Activated naive CD8-positive, alpha-beta T cell treated with anti-CD3 and anti-CD28 coated beads, Interleukin-2, amount 10 ng/mL, durations not matched to agents 7 days and 5 days (primary cell): Measurements from ENCODE around the gene ITIH2. TPM values are rescaled to one million over a fixed set of nuclear protein-coding genes. Genes with fewer than 3 reads are reported as not detected.
A peak's percentile ranks its signal among the peaks of the same experiment; 100 is the strongest.
"Not testable (repeated sequence)": the region's sequence is repeated elsewhere in the genome, so short reads cannot be mapped to it uniquely, and the experiment has no call there.

Source experiments
- ATAC-seq: fragments of 150-1000 bp; cut with Tn5 transposase; one replicate; pipeline ENCODE4 v1.10.0; 2021; ENCODE audit warnings: low read depth, moderate library complexity
- POLR2A ChIA-PET: fragments of 350-600 bp; sonication (Branson Sonifier 250); formaldehyde crosslinking; loops from one replicate; lab custom pipeline; 2021; ENCODE audit warnings: antibody characterized with exemption; lab: Charles Lee
- DNase-seq: peaks from one replicate; pipeline ENCODE4 v3.0.0; 2021
- H3K27ac Mint-ChIP-seq: one replicate; pipeline ENCODE4 v1.8.0; 2022; ENCODE audit warnings: mild to moderate bottlenecking, mixed read lengths
- H3K27me3 Mint-ChIP-seq: one replicate; pipeline ENCODE4 v1.8.0; 2022; ENCODE audit warnings: mild to moderate bottlenecking, moderate library complexity, mixed read lengths
- H3K36me3 Mint-ChIP-seq: one replicate; pipeline ENCODE4 v1.8.0; 2021; ENCODE audit warnings: mild to moderate bottlenecking, mixed read lengths
- H3K4me1 Mint-ChIP-seq: one replicate; pipeline ENCODE4 v1.8.0; 2021; ENCODE audit warnings: mixed read lengths
- H3K4me3 Mint-ChIP-seq: one replicate; pipeline ENCODE4 v1.8.0; 2022; ENCODE audit warnings: mild to moderate bottlenecking, moderate library complexity, mixed read lengths
- H3K9me3 Mint-ChIP-seq: one replicate; pipeline ENCODE4 v1.8.0; 2021; ENCODE audit warnings: mixed read lengths
- total RNA-seq, 2 experiments: library from RNA; stranded (reverse); gene quantifications; one replicate each; pipeline ENCODE4 v1.2.3, GENCODE V29; 2021

The ITIH2 gene
- total RNA-seq, 2 experiments from 2014 or later: not detected

DNA sequence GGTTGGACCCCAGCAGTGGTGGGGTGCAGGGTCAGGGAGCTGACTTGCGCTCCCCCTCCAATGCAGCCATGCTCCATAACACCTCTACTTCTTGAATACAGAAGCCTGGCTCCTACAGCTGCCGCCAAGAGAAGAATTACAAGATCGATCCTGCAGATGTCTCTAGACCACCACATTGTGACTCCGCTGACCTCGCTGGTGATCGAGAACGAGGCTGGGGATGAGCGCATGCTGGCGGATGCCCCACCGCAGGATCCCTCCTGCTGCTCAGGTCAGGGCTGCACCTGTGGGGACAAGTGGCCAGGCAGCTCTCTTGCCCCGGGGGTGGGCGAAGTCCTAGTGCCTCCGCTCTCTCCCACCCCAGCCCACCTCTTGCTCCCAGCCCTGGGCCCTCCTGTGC lies 31.7 kb downstream of the ITIH2 start:
- no peak for ATAC-seq
- POLR2A ChIA-PET: interaction anchor here (0.7 kb wide), 1 partner anchor 26 kb away, joined by 4 read pairs; no protein-coding TSS in a partner anchor

DNA sequence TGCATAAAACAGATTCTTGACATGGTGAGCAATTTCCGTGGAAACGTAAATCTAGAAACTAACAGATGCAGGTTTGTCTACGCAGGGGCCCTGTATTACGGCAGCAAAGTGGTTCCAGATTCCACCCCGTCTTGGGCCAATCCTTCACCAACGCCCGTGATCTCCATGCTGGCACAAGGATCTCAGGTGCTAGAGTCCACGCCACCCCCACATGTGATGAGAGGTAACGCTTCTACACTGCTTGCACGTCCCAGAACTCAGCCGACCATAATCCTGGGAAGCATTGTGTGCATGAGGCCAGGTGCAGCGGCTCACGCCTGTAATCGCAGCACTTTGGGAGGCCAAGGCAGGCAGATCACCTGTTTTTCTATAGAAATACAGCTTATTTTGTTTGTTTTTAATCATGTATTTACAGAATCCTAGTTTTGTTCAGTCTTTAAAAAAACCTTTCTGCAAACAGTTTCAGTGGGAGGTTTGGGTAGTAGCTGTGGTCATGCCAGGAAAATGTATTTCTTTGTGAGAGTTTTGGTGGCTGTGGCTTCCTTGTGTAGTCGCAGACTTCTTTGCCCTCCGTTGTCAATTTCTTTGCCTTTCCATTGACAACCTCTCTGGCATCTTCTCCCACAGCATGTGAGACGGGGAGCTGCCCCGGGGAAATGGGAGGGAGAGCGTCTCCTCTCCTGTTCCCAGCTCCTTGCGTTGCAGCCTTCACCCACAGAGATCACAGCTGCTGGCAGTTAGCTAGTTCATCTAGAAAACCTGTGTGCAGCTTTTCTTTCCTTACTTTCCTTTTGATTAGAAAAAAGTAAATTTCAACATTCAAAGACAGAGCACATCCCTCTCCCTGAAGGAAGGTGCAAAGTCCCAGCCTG lies 35.7 kb downstream of the ITIH2 start:
- ATAC-seq (no peak), DNase-seq (no peak)
- Mint-ChIP-seq H3K36me3 (no peaks in the 10 kb centered on the region), H3K27ac (no peak overlapping the region), H3K27me3 (peaks cover 4% of the 10 kb centered on the region), H3K4me1 (peaks cover 5% of the 10 kb centered on the region), H3K9me3 (no peaks in the 10 kb centered on the region), H3K4me3 (no peak overlapping the region)
- POLR2A ChIA-PET: no interaction called here

More for the DNA sequence above, 31.7 kb downstream of the ITIH2 start:
- Mint-ChIP-seq H3K4me1 (peaks cover 5% of the 10 kb centered on the region), H3K36me3 (no peaks in the 10 kb centered on the region), H3K27ac (no peak overlapping the region), H3K27me3 (peaks cover 7% of the 10 kb centered on the region), H3K4me3 (no peak overlapping the region), H3K9me3 (no peaks in the 10 kb centered on the region)
- DNase-seq: no peak

DNA sequence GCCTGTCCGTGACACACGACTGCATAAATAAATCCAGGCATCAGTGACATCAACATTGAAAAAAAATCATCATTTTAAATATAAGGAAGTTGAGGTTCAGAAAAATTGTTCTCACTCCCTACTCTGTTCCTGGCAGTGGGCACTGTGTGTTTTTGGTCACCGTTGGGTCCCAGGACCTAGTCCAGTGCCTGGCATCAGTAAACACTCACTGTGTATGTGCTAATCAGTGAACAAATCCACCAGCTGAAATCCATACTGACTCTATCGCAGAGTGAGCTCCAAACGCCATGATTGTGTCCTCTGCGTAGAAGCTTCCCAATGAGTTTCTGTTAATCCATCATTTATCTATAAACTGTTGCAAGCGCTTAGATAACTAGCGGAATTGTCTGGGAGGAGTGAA lies 41.2 kb downstream of the ITIH2 start:
- ATAC-seq (no peak), DNase-seq (no peak)
- Mint-ChIP-seq H3K9me3 (no peaks in the 10 kb centered on the region), H3K27me3 (peaks cover 2% of the 10 kb centered on the region), H3K36me3 (no peaks in the 10 kb centered on the region), H3K27ac (no peak overlapping the region), H3K4me3 (no peak overlapping the region), H3K4me1 (no peaks in the 10 kb centered on the region)
- POLR2A ChIA-PET: no interaction called here

DNA sequence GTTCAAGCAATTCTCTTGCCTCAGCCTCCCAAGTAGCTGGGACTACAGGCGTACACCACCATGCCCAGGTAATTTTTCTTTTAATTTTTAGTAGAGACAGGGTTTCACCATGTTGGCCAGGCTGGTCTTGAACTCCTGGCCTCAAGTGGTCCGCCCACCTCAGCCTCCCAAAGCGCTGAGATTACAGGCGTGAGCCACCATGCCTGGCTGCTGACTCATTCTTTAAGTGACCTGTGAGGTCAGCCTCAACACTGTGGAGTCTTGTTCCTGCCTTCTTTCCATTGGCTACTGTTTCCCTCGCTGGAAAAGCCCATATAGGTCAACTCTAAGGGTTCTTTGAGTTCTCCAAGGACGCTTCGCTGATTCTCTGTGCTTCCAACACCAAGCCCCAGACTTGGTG lies 45.5 kb downstream of the ITIH2 start:
- H3K4me1 Mint-ChIP-seq, DNase-seq, H3K9me3 Mint-ChIP-seq, POLR2A ChIA-PET, H3K27me3 Mint-ChIP-seq, H3K4me3 Mint-ChIP-seq, H3K27ac Mint-ChIP-seq, ATAC-seq, H3K36me3 Mint-ChIP-seq: not testable (repeated sequence)

DNA sequence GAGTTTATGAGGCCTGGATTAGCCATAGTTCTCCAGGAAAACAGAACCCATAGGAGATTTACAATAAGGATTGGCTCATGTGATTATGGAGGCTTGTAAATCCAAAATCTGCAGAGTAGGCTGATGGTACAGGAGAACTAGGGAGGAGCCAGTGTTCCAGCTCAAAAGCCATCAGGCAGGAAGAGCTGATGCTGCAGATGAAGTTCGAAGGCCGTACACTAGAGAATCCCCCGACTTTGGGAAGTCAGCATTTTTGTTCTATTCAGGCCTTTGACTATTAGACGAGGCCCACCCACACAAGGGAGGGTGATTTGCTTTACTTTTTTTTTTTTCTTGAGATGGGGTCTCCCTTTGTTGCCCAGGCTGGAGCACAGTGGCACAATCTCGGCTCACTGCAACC lies 47.1 kb downstream of the ITIH2 start:
- no peak overlapping the region for H3K4me3 Mint-ChIP-seq
- H3K4me1 Mint-ChIP-seq: no peaks in the 10 kb centered on the region
- DNase-seq (no peak), ATAC-seq (no peak)
- H3K9me3 Mint-ChIP-seq: no peaks in the 10 kb centered on the region
- no peak overlapping the region for H3K27ac Mint-ChIP-seq
- H3K36me3 Mint-ChIP-seq: peaks cover 14% of the 10 kb centered on the region
- POLR2A ChIA-PET: no interaction called here
- H3K27me3 Mint-ChIP-seq: no peaks in the 10 kb centered on the region

DNA sequence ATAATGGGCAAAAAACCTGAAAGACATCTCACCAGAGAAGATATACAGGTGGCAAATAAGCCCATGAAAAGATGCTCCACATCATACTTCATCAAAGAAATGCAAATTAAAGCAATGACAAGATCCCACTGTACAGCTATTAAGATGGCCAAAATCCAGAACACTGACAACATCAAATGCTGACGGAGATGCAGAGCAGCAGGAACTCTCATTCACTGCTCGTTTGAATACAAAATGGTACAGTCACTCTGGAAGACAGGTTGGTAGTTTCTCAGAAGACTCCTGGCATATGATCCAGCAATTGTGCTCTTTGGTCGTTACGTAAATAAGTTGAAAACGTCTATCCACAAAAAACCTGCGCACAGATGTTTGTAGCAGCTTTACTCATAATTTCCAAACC lies 49.1 kb downstream of the ITIH2 start:
- POLR2A ChIA-PET: no interaction called here
- H3K36me3 Mint-ChIP-seq: peaks cover 16% of the 10 kb centered on the region

DNA sequence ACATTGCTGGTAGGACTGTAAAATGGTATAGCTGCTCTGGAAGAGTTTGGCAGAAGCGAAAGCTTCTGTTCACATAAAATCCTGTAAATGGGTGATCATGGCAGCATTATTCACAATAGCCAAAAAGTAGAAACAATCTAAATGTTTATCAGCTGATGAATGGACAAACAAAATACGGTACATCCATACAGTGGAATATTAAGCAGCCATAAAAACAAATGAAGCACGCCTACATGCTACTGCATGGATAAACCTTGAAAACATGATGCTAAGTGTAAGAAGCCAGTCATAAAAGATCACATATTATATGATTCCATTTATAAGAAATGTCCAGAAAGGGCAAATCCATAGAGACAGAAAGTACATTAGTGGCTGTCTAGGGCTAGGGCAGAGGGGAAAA lies 52.0 kb downstream of the ITIH2 start:
- Mint-ChIP-seq H3K9me3 (no peaks in the 10 kb centered on the region), H3K36me3 (peaks cover 25% of the 10 kb centered on the region), H3K27ac (no peak overlapping the region), H3K4me1 (no peaks in the 10 kb centered on the region), H3K4me3 (no peak overlapping the region), H3K27me3 (no peaks in the 10 kb centered on the region)
- POLR2A ChIA-PET: no interaction called here
- no peak for ATAC-seq
- DNase-seq: no peak

More for the DNA sequence above, 49.1 kb downstream of the ITIH2 start:
- Mint-ChIP-seq H3K27me3 (no peaks in the 10 kb centered on the region), H3K27ac (no peak overlapping the region), H3K4me3 (no peak overlapping the region), H3K4me1 (no peaks in the 10 kb centered on the region), H3K9me3 (no peaks in the 10 kb centered on the region)
- no peak for DNase-seq
- ATAC-seq: no peak

DNA sequence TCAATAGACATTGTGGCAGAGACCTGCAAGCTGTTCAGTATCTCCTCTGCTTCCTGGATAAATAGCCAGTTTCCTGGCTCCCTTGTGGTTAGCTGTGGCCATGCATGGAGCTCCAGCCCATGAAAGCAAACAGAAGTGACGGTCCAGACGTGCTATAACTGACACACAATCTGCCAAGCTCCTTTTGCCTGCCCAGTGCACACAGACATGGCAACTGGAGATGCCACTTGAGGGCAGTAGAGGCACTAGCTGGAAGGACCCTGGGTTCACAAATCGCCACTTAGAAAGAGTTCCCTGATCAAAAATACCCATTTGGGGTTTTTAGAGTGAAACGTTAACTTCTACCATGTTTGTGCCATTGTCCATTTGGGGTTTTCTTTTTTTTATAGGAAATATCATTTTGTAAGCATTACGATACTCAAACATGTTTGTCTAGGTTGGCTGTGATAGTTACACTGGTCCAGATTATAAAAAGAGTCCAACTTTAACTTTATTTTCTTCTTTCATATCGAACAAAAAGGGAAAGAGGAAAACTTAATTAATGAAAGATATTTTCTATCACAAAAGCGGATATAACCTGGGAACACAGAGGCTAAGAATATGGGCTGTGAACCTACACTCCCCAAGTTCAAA lies 53.4 kb downstream of the ITIH2 start:
- POLR2A ChIA-PET: interaction anchor here (2.1 kb wide), 1 partner anchor 31 kb away, joined by 4 read pairs; the partner anchor contains the start of genes ATP5F1C and KIN
- H3K4me1 Mint-ChIP-seq: no peaks in the 10 kb centered on the region

DNA sequence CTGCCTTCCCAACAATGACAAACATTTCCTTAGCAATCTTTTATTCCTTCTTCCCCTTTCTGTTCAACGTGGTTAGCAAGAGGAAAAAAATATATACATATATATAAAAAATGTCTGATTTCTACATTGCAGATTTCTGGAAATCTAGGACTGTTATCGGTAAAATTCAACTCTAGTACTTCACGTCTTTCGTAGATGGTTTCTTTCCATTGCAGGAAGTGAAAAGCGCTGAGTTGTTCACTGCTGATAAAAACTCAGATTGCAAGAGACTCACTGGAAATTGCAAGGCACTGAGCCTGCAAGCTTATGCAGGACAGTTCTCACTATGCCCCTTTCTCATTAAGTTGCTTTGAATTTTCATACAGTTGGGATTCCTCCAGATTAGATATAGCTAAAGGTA lies 60.8 kb downstream of the ITIH2 start:
- POLR2A ChIA-PET: no interaction called here
- peaks cover 34% of the 10 kb centered on the region for H3K36me3 Mint-ChIP-seq

More for the DNA sequence above, 53.4 kb downstream of the ITIH2 start:
- H3K9me3 Mint-ChIP-seq: no peaks in the 10 kb centered on the region
- no peak for DNase-seq
- H3K27ac Mint-ChIP-seq: no peak overlapping the region
- no peaks in the 10 kb centered on the region for H3K27me3 Mint-ChIP-seq
- H3K4me3 Mint-ChIP-seq: no peak overlapping the region
- peaks cover 27% of the 10 kb centered on the region for H3K36me3 Mint-ChIP-seq
- peak; percentile 42 for ATAC-seq

DNA sequence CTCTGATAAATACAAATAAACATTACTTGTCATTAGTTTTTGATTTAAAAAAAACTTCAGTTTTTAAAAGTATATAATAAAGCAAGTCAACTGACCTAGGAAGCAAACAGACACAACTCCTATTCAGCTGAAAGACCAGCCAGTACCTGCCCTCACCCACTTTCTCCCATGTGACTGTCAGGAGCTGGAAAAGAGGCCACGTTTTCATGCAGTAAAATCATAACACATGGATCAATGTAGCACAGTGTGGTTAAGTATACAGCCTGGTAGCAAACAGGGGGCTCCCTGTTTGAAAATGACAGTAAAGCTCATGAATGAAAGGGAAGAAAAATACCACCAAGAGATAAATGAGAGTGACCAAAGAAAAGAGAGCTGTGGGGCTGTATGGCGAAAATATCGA lies 63.1 kb downstream of the ITIH2 start:
- H3K36me3 Mint-ChIP-seq: peaks cover 38% of the 10 kb centered on the region
- POLR2A ChIA-PET: no interaction called here
- H3K27ac Mint-ChIP-seq: no peak overlapping the region
- H3K4me3 Mint-ChIP-seq: no peak overlapping the region
- ATAC-seq (no peak), DNase-seq (no peak)
- no peaks in the 10 kb centered on the region for H3K9me3 Mint-ChIP-seq
- no peaks in the 10 kb centered on the region for H3K27me3 Mint-ChIP-seq
- H3K4me1 Mint-ChIP-seq: peaks cover 2% of the 10 kb centered on the region

More for the DNA sequence above, 60.8 kb downstream of the ITIH2 start:
- Mint-ChIP-seq H3K4me1 (no peaks in the 10 kb centered on the region), H3K4me3 (no peak overlapping the region), H3K9me3 (no peaks in the 10 kb centered on the region), H3K27me3 (no peaks in the 10 kb centered on the region), H3K27ac (no peak overlapping the region)
- ATAC-seq (no peak), DNase-seq (no peak)

DNA sequence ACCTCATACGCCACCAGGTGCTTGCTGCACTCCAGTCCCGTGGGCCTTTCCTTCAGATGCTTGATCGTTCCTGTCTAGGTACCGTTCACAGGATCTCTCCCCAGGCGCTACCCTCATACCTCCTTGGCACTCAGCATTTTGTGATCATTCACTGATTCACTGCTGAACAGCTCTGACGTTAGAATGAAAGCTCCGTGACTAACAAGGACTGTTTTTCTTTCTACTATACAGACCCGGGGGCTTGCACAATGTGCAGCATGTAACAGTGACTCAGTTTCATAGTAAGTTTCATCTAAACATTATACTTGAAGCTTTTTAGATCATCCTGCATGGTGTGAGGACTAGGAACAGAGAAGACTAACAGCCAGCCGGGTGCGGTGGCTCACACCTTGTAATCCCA lies 64.1 kb downstream of the ITIH2 start:
- no peak overlapping the region for H3K27ac Mint-ChIP-seq

DNA sequence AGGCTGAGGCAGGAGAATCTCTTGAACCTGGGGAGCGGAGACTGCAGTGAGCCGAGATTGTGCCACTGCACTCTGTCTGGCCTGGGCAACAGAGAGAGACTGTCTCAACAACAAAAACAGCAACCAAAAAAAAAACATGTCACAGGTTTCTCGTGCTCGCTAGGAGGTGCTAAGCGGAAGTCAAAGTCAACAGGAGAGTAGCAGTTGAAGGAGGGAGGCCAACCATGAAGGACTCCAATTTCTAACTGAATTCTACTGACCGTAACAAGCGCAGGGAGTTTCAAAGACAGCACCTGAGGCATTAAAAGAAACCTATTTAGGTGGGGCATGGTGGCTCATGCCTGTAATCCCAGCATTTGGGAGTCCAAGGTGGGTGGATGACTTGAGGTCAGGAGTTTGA lies 65.3 kb downstream of the ITIH2 start:
- peaks cover 2% of the 10 kb centered on the region for H3K4me1 Mint-ChIP-seq
- H3K4me3 Mint-ChIP-seq: no peak overlapping the region
- H3K36me3 Mint-ChIP-seq: peaks cover 32% of the 10 kb centered on the region
- ATAC-seq: no peak
- H3K27me3 Mint-ChIP-seq: no peaks in the 10 kb centered on the region
- POLR2A ChIA-PET: no interaction called here
- no peak for DNase-seq
- no peaks in the 10 kb centered on the region for H3K9me3 Mint-ChIP-seq
- H3K27ac Mint-ChIP-seq: no peak overlapping the region

More for the DNA sequence above, 64.1 kb downstream of the ITIH2 start:
- H3K36me3 Mint-ChIP-seq: peaks cover 36% of the 10 kb centered on the region
- H3K4me3 Mint-ChIP-seq: no peak overlapping the region
- peaks cover 2% of the 10 kb centered on the region for H3K4me1 Mint-ChIP-seq
- no peak for ATAC-seq
- POLR2A ChIA-PET: no interaction called here
- no peak for DNase-seq
- no peaks in the 10 kb centered on the region for H3K9me3 Mint-ChIP-seq
- no peaks in the 10 kb centered on the region for H3K27me3 Mint-ChIP-seq

DNA sequence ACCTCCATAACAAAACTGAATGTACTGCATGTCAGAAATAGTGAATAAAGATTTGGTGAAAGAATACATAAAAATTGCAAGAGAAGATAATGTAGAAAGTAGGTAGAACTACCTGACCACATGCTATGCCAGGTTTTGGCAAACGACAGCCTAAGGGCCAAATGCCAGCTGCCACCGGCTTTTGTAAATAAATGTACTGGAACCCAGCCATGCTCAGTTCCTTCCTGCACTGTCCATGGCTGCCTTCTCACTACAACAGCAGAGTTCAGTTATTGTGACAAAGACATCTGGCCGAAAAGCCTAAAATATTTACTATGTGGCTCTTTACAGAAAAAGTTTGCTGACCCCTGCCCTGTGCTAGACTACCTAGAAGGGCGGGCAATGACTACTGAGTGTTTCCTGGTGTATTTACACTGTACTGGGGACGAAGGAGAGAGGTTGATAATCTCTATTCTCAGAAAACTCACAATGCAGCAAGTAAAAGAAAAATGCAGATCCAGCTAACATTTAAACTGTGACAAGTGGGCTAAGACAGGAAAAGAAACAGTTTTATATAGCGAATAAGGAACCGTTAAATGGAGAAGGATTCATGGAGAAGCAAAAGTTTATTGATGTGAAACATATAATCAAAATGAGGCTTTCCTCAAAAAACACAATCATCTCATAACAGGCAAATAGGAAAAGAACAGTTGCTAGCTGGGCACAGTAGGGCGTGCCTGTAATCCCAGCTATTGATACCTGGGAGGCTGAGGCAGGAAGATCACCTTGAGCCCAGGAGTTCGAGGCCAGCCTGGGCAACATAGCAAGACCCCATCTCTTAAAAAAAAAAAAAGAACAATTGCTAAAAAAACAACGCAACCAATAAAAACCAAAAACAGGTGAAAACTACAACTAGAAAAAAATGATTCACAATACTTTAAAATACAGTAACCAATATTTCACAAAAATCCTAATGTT lies 71.0 kb downstream of the ITIH2 start:
- H3K4me1 Mint-ChIP-seq: peaks cover 2% of the 10 kb centered on the region
- ATAC-seq: no peak
- no peak overlapping the region for H3K27ac Mint-ChIP-seq
- no peak for DNase-seq
- peaks cover 30% of the 10 kb centered on the region for H3K36me3 Mint-ChIP-seq
- no peaks in the 10 kb centered on the region for H3K27me3 Mint-ChIP-seq
- POLR2A ChIA-PET: no interaction called here
- H3K4me3 Mint-ChIP-seq: no peak overlapping the region
- H3K9me3 Mint-ChIP-seq: no peaks in the 10 kb centered on the region
